Esophagus muscularis mucosa (tissue), 4 donors: ENCODE results near the gene FRMD1. TPM values are rescaled to one million over a fixed set of nuclear protein-coding genes. Genes with fewer than 3 reads are reported as not detected.

Experiments
- DNase-seq: peaks from one replicate; pipeline ENCODE4 v3.0.0-alpha.2; 2017; ENCODE audit errors: extremely low spot score
- H3K27ac ChIP-seq, 4 donors: fragments of 200-600 bp; sonication (generic); replicated peaks in 1 of 4; 1 replicate in 3 of 4; 2 replicates in 1 of 4; pipeline ENCODE4 v1.5.1; 2016 to 2019; ENCODE audit warnings: mild to moderate bottlenecking in 1 of 4
- H3K27me3 ChIP-seq, 4 donors: fragments of 200-600 bp; sonication (generic); one replicate each; pipeline versions ENCODE4 v1.5.1 to v1.6.0; 2016 to 2019
- H3K36me3 ChIP-seq, 4 donors: fragments of 200-600 bp; sonication (generic); one replicate each; pipeline ENCODE4 v1.5.1; 2016 to 2019
- H3K4me1 ChIP-seq, 4 donors: fragments of 200-600 bp; sonication (generic); one replicate each; pipeline ENCODE4 v1.5.1; 2016 to 2019
- H3K4me3 ChIP-seq, 4 donors: fragments of 200-600 bp; sonication (generic); 1 replicate in 2 of 4; 2 replicates in 2 of 4; pipeline ENCODE4 v1.5.1; 2016 to 2019; ENCODE audit warnings: mild to moderate bottlenecking in 4 of 4, moderate library complexity in 1 of 4
- H3K9me3 ChIP-seq, 4 donors: fragments of 200-600 bp; sonication (generic); 1 replicate in 3 of 4; 2 replicates in 1 of 4; pipeline ENCODE4 v1.5.1; 2016 to 2019
- EP300 ChIP-seq: sonication (generic); formaldehyde crosslinking; IDR thresholded peaks from one replicate; pipeline ENCODE4 v1.6.1; 2017; ENCODE audit warnings: antibody characterized with exemption
- POLR2A ChIP-seq: fragments of 450-650 bp; IDR thresholded peaks from one replicate; pipeline ENCODE4 v1.6.1; 2017; ENCODE audit warnings: antibody characterized with exemption, moderate library complexity, mild to moderate bottlenecking, low read depth
- POLR2AphosphoS5 ChIP-seq, 2 donors: sonication (generic); formaldehyde crosslinking; IDR thresholded peaks; one replicate each; pipeline ENCODE4 v1.6.1; 2017; ENCODE audit warnings: antibody characterized with exemption in 2 of 2
- WGBS: methylation state at CpG from one replicate; pipeline ENCODE4 v1.1.5; 2018; 5-methylcytosine and 5-hydroxymethylcytosine counted together
- intact Hi-C: fragments of 100-400 bp; cut with DNase I; formaldehyde crosslinking; loops from one replicate; pipeline ENCODE4 v1.15.1; 2023
- total RNA-seq, 4 donors: library from RNA; depleted of rRNA; stranded (reverse); fragments of >200 nt; gene quantifications; one replicate each; pipeline versions ENCODE4 v1.1.0 to v1.2.1, GENCODE V29; 2016
- TF ChIP-seq, protein P1 (sequence below), 3 experiments: fragments of 200-600 bp in 2 of 3; fragments of 450-650 bp in 1 of 3; sonication (generic) in 2 of 3; IDR thresholded peaks; one replicate each; pipeline ENCODE4 v1.5.1; 2017 to 2019; ENCODE audit warnings: antibody characterized with exemption in 3 of 3, mild to moderate bottlenecking in 2 of 3, moderate library complexity in 1 of 3

The FRMD1 gene
- total RNA-seq, 4 donors from 2014 or later = 0.17 TPM; not detected in 3

DNA sequence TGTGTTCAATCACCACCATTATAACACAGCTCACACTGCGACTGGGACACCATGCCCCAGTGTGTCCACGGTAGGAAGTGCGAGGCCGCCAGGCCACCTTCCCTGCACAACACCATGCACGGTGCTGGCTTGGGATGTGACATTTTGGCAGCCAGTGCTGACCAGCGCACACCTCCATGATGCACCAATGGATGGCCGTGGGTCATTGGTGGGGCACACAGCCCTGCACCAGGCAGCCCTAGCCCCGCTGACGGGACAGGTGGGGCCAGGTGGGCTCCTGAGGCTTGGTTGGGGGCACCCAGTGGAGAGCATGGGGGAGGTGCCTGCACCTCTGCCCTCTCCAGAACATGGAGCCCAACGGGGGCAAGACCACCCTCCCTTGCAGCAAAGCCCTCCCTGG lies 18.2 kb upstream of the FRMD1 start:
- H3K9me3 ChIP-seq = no peaks in the 10 kb centered on the region
- peaks cover 3 to 21% (median 11%) of the 10 kb centered on the region in 4 donors for H3K4me1 ChIP-seq
- DNase-seq = no peak
- WGBS = 97% methylated on average over 6 of the region's 10 CpGs
- H3K27me3 ChIP-seq = peaks cover 0 to 49% (median 20%) of the 10 kb centered on the region in 4 donors
- intact Hi-C loops = no loop called here
- TF ChIP-seq EP300 (no peak), POLR2A (no peak), POLR2AphosphoS5 (IDR thresholded peaks at IDR 0.05) (no peak)
- TF ChIP-seq, protein P1, sequence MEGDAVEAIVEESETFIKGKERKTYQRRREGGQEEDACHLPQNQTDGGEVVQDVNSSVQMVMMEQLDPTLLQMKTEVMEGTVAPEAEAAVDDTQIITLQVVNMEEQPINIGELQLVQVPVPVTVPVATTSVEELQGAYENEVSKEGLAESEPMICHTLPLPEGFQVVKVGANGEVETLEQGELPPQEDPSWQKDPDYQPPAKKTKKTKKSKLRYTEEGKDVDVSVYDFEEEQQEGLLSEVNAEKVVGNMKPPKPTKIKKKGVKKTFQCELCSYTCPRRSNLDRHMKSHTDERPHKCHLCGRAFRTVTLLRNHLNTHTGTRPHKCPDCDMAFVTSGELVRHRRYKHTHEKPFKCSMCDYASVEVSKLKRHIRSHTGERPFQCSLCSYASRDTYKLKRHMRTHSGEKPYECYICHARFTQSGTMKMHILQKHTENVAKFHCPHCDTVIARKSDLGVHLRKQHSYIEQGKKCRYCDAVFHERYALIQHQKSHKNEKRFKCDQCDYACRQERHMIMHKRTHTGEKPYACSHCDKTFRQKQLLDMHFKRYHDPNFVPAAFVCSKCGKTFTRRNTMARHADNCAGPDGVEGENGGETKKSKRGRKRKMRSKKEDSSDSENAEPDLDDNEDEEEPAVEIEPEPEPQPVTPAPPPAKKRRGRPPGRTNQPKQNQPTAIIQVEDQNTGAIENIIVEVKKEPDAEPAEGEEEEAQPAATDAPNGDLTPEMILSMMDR (IDR thresholded peaks at IDR 0.05) = no peak
- no peak overlapping the region for H3K4me3 ChIP-seq
- H3K36me3 ChIP-seq = no peaks in the 10 kb centered on the region
- no peak overlapping the region for H3K27ac ChIP-seq

- H3K27ac ChIP-seq = no peak overlapping the region
- peaks cover 0 to 40% (median 14%) of the 10 kb centered on the region in 4 donors for H3K27me3 ChIP-seq
- H3K4me1 ChIP-seq = peaks cover 2 to 15% (median 7%) of the 10 kb centered on the region in 4 donors
- no peak for DNase-seq
- no peaks in the 10 kb centered on the region for H3K9me3 ChIP-seq
- WGBS = 86% methylated on average over 12 of the region's 13 CpGs
- H3K4me3 ChIP-seq = no peak overlapping the region
- intact Hi-C loops = no loop called here
- no peaks in the 10 kb centered on the region for H3K36me3 ChIP-seq
- TF ChIP-seq POLR2A = no peak
- TF ChIP-seq EP300 = no peak
- TF ChIP-seq, protein P1 (IDR thresholded peaks at IDR 0.05) = no peak
- TF ChIP-seq POLR2AphosphoS5 (IDR thresholded peaks at IDR 0.05) = no peak
These were observed 17.3 kb upstream of the FRMD1 start for GRCh38 chr6:168096271-168096764.

DNA sequence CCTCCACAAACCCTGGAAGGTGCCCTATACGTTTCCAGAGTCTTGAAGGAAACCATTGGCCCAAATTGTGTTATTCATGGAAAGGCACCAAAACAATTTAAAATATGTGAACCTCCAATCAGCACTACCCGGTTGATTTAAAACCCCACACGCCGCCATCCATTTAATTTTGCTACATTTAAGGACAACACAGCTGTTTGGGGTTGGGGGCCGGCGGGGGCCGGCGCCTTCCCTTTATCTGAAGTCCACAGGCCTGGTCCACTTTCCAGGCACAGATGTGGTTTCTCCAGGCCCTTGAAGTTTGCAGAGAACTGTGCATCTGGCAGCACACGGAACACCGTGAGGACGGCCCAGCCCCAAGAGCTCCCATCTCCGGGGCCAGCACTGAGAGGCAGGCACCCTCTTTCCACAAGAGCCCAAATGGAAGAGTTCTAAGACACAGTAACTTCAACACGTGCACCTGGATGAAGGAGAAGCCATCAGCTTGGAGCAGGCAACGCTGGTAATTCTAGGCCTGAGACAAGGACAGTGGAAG lies 16.8 kb upstream of the FRMD1 start:
- H3K4me3 ChIP-seq = no peak overlapping the region
- WGBS = 89% methylated on average over 13 of the region's 14 CpGs
- DNase-seq = no peak
- intact Hi-C loops = no loop called here
- H3K27me3 ChIP-seq = peaks cover 0 to 34% (median 9%) of the 10 kb centered on the region in 4 donors
- TF ChIP-seq, protein P1 (IDR thresholded peaks at IDR 0.05) = no peak
- TF ChIP-seq EP300 = no peak
- TF ChIP-seq POLR2A = no peak
- no peak for TF ChIP-seq POLR2AphosphoS5 (IDR thresholded peaks at IDR 0.05)
- H3K4me1 ChIP-seq = peaks cover 0 to 9% (median 1%) of the 10 kb centered on the region in 4 donors
- H3K9me3 ChIP-seq = no peaks in the 10 kb centered on the region
- H3K27ac ChIP-seq = no peak overlapping the region
- no peaks in the 10 kb centered on the region for H3K36me3 ChIP-seq

GRCh38 chr6:168095171-168095691 lies 16.2 kb upstream of the FRMD1 start:
- WGBS = 98% methylated on average over 8 of the region's 17 CpGs
- Histone ChIP-seq H3K27ac (no peak overlapping the region), H3K4me3 (no peak overlapping the region), H3K27me3 (peaks cover 0 to 29% (median 4%) of the 10 kb centered on the region in 4 donors), H3K9me3 (no peaks in the 10 kb centered on the region), H3K36me3 (no peaks in the 10 kb centered on the region), H3K4me1 (peaks cover 0 to 7% (median 0%) of the 10 kb centered on the region in 4 donors)
- intact Hi-C loops = no loop called here
- DNase-seq = no peak
- TF ChIP-seq POLR2AphosphoS5 (IDR thresholded peaks at IDR 0.05) (no peak), POLR2A (no peak), EP300 (no peak)
- TF ChIP-seq, protein P1 (IDR thresholded peaks at IDR 0.05) = no peak
